ENCODE measurements around the gene MUC2.

GRCh38 chr11:1087961-1088926 lies 13.6 kb downstream of the MUC2 start:
- TF ChIP-seq POLR2AphosphoS5 (IDR thresholded peaks at IDR 0.05; ENCODE audit: low read depth) (no peak), CTCF (IDR thresholded peaks at IDR 0.05; ENCODE audit: insufficient read depth, low read length) (no peak), REST (IDR thresholded peaks at IDR 0.05; ENCODE audit: insufficient replicate concordance, low read depth) (no peak)
